Measurements from ENCODE around the gene COTL1. TPM values are rescaled to one million over a fixed set of nuclear protein-coding genes. Genes with fewer than 3 reads are reported as not detected.

Gene COTL1
- total RNA-seq, 1 donor from 2014 or later = 359 TPM

DNA sequence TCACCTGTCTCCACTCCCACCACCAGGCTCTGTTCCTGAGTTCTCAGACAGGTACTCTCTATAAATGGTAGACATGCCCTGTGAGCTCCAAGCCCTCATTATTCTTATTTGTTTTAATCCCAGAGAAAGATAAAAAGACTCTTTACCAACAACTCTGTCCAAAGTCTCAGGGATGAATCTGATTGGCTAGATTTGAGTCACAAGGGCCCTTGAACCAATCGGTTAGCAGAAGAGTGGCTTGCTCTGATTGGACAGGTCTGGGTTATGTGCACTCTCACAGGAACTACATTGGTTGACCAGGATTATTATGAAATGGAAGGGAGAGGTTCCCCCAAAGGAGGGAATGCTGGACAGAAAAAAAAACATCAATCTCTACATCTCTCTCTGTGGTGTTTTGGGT is 7.5 kb downstream of the COTL1 start:
- peaks cover 9% of the 10 kb centered on the region for H3K4me1 ChIP-seq (ENCODE audit: insufficient read depth, low read length)
- H3K4me2 ChIP-seq (ENCODE audit: low read length) = no peak overlapping the region
- H3K27ac ChIP-seq (ENCODE audit: low read depth, low read length) = no peak overlapping the region
- DNase-seq (ENCODE audit: low read depth) (no peak), FAIRE-seq (no peak)
- TF ChIP-seq EZH2 (IDR thresholded peaks at IDR 0.05; ENCODE audit: insufficient read depth, low read length) = no peak
- TF ChIP-seq, protein P1, sequence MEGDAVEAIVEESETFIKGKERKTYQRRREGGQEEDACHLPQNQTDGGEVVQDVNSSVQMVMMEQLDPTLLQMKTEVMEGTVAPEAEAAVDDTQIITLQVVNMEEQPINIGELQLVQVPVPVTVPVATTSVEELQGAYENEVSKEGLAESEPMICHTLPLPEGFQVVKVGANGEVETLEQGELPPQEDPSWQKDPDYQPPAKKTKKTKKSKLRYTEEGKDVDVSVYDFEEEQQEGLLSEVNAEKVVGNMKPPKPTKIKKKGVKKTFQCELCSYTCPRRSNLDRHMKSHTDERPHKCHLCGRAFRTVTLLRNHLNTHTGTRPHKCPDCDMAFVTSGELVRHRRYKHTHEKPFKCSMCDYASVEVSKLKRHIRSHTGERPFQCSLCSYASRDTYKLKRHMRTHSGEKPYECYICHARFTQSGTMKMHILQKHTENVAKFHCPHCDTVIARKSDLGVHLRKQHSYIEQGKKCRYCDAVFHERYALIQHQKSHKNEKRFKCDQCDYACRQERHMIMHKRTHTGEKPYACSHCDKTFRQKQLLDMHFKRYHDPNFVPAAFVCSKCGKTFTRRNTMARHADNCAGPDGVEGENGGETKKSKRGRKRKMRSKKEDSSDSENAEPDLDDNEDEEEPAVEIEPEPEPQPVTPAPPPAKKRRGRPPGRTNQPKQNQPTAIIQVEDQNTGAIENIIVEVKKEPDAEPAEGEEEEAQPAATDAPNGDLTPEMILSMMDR (IDR thresholded peaks at IDR 0.05; ENCODE audit: insufficient read depth, low read depth, low read length) = no peak
- H3K27me3 Mint-ChIP-seq (ENCODE audit: low read depth, unreplicated experiment) = no peaks in the 10 kb centered on the region
- no peak overlapping the region for H3K9ac ChIP-seq (ENCODE audit: low read length)
- H3K4me3 Mint-ChIP-seq (ENCODE audit: unreplicated experiment) = no peak overlapping the region
- H3K79me2 ChIP-seq (ENCODE audit: insufficient read depth, low read length) = peaks cover 99% of the 10 kb centered on the region
- H3K27me3 ChIP-seq (ENCODE audit: insufficient read depth, low read length) = no peaks in the 10 kb centered on the region
- no peak overlapping the region for H3K4me3 ChIP-seq (ENCODE audit: insufficient read depth, low read depth, low read length)
- H3K9me3 ChIP-seq (ENCODE audit: insufficient read depth, low read depth, low read length) = no peaks in the 10 kb centered on the region
- peaks cover 26% of the 10 kb centered on the region for H3K4me1 Mint-ChIP-seq (ENCODE audit: low read depth, unreplicated experiment)
- H4K20me1 ChIP-seq (ENCODE audit: insufficient read depth, low read length) = peaks cover 100% of the 10 kb centered on the region
- no peaks in the 10 kb centered on the region for H3K9me3 Mint-ChIP-seq (ENCODE audit: unreplicated experiment)
- H3K27ac Mint-ChIP-seq (ENCODE audit: unreplicated experiment) = peak overlapping the region; percentile 6
- peaks cover 32% of the 10 kb centered on the region for H3K36me3 Mint-ChIP-seq (ENCODE audit: low read depth, unreplicated experiment)
- peaks cover 26% of the 10 kb centered on the region for H3K36me3 ChIP-seq (ENCODE audit: insufficient read depth, low read length)
- no peak overlapping the region for H2AFZ ChIP-seq (ENCODE audit: low read depth, low read length)

DNA sequence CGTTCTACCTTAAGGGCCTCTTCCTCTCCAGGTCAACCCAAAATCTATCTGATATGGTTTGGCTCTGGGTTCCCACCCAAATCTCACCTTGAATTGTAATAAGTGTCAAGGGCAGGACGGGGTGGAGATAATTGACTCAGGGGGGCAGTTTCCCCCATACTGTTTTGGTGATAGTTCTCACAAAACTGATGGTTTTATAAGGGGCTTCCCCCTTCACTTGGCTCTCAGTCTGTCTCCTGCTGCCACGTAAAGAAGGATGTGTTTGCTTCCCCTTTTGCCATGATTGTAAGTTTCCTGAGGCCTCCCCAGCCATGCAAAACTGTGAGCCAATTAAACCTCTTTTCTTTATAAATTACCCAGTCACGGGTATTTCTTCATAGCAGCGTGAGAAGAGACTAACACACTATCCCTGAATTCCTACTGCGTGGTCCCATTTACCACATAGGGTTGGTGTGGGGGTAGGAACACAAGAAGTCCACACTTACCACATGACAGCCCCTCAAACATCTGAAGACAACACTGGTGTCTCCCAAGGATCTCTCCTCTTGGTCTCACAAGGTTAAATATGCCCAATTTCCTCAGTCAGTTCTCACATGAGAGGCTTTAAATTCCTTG is 8.2 kb downstream of the COTL1 start:
- no peak overlapping the region for H2AFZ ChIP-seq (ENCODE audit: low read depth, low read length)
- no peak for FAIRE-seq
- Mint-ChIP-seq H3K27ac (ENCODE audit: unreplicated experiment) (no peak overlapping the region), H3K9me3 (ENCODE audit: unreplicated experiment) (no peaks in the 10 kb centered on the region), H3K4me3 (ENCODE audit: unreplicated experiment) (no peak overlapping the region), H3K27me3 (ENCODE audit: low read depth, unreplicated experiment) (no peaks in the 10 kb centered on the region), H3K4me1 (ENCODE audit: low read depth, unreplicated experiment) (peaks cover 19% of the 10 kb centered on the region), H3K36me3 (ENCODE audit: low read depth, unreplicated experiment) (peaks cover 38% of the 10 kb centered on the region)
- H3K4me1 ChIP-seq (ENCODE audit: insufficient read depth, low read length) = peaks cover 4% of the 10 kb centered on the region
- peaks cover 25% of the 10 kb centered on the region for H3K36me3 ChIP-seq (ENCODE audit: insufficient read depth, low read length)
- no peak overlapping the region for H3K4me3 ChIP-seq (ENCODE audit: insufficient read depth, low read depth, low read length)
- H3K4me2 ChIP-seq (ENCODE audit: low read length) = no peak overlapping the region
- H3K27me3 ChIP-seq (ENCODE audit: insufficient read depth, low read length) = no peaks in the 10 kb centered on the region
- DNase-seq (ENCODE audit: low read depth) = no peak
- no peak overlapping the region for H3K27ac ChIP-seq (ENCODE audit: low read depth, low read length)
- peaks cover 100% of the 10 kb centered on the region for H4K20me1 ChIP-seq (ENCODE audit: insufficient read depth, low read length)
- peaks cover 99% of the 10 kb centered on the region for H3K79me2 ChIP-seq (ENCODE audit: insufficient read depth, low read length)
- no peaks in the 10 kb centered on the region for H3K9me3 ChIP-seq (ENCODE audit: insufficient read depth, low read depth, low read length)
- no peak for TF ChIP-seq EZH2 (IDR thresholded peaks at IDR 0.05; ENCODE audit: insufficient read depth, low read length)
- TF ChIP-seq, protein P1 (IDR thresholded peaks at IDR 0.05; ENCODE audit: insufficient read depth, low read depth, low read length) = no peak
- H3K9ac ChIP-seq (ENCODE audit: low read length) = no peak overlapping the region

DNA sequence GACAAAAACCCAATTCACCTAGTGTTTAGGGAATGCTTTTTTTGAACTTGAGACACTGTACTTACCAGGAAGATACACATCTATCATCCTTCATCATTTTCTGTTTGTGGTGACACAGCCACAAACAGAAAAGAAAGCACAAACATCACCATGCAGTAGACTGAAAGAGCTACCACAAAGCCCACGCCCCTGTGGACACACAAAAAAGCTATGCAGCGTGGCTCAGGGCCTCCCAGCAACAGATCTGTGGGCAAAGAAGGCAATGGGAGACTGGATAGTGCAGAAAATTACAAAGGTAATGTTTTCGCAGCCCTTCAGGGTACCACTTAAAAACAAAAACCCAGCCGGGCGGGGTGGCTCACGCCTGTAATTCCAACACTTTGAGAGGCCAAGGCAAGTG is 9.6 kb downstream of the COTL1 start:
- H3K27ac Mint-ChIP-seq (ENCODE audit: unreplicated experiment) = no peak overlapping the region
- no peak overlapping the region for H3K27ac ChIP-seq (ENCODE audit: low read depth, low read length)
- H3K9me3 ChIP-seq (ENCODE audit: insufficient read depth, low read depth, low read length) = no peaks in the 10 kb centered on the region
- FAIRE-seq = no peak
- peaks cover 16% of the 10 kb centered on the region for H3K4me1 Mint-ChIP-seq (ENCODE audit: low read depth, unreplicated experiment)
- peaks cover 11% of the 10 kb centered on the region for H3K4me1 ChIP-seq (ENCODE audit: insufficient read depth, low read length)
- H3K9ac ChIP-seq (ENCODE audit: low read length) = no peak overlapping the region
- no peak overlapping the region for H3K4me3 ChIP-seq (ENCODE audit: insufficient read depth, low read depth, low read length)
- no peaks in the 10 kb centered on the region for H3K9me3 Mint-ChIP-seq (ENCODE audit: unreplicated experiment)
- peaks cover 95% of the 10 kb centered on the region for H3K79me2 ChIP-seq (ENCODE audit: insufficient read depth, low read length)
- peaks cover 95% of the 10 kb centered on the region for H4K20me1 ChIP-seq (ENCODE audit: insufficient read depth, low read length)
- H3K36me3 ChIP-seq (ENCODE audit: insufficient read depth, low read length) = peaks cover 22% of the 10 kb centered on the region
- TF ChIP-seq, protein P1 (IDR thresholded peaks at IDR 0.05; ENCODE audit: insufficient read depth, low read depth, low read length) = no peak
- no peak for TF ChIP-seq EZH2 (IDR thresholded peaks at IDR 0.05; ENCODE audit: insufficient read depth, low read length)
- no peaks in the 10 kb centered on the region for H3K27me3 ChIP-seq (ENCODE audit: insufficient read depth, low read length)
- no peak for DNase-seq (ENCODE audit: low read depth)
- no peak overlapping the region for H2AFZ ChIP-seq (ENCODE audit: low read depth, low read length)
- H3K27me3 Mint-ChIP-seq (ENCODE audit: low read depth, unreplicated experiment) = no peaks in the 10 kb centered on the region
- H3K4me2 ChIP-seq (ENCODE audit: low read length) = no peak overlapping the region
- peaks cover 40% of the 10 kb centered on the region for H3K36me3 Mint-ChIP-seq (ENCODE audit: low read depth, unreplicated experiment)
- no peak overlapping the region for H3K4me3 Mint-ChIP-seq (ENCODE audit: unreplicated experiment)

Measured in astrocyte (in vitro differentiated cells and primary cell).